ENCODE results near the gene XIRP2.
"Not testable (repeated sequence)": the region's sequence is repeated elsewhere in the genome, so short reads cannot be mapped to it uniquely, and the experiment has no call there.

Gene XIRP2

GRCh38 chr2:167265722-167266121, 377.4 kb downstream of the XIRP2 start:
- Mint-ChIP-seq H3K27ac (no peak overlapping the region), H3K9me3 (peaks cover 13% of the 10 kb centered on the region), H3K4me1 (no peaks in the 10 kb centered on the region), H3K36me3 (no peaks in the 10 kb centered on the region), H3K4me3 (no peak overlapping the region), H3K27me3 (no peaks in the 10 kb centered on the region)
- CTCF ChIA-PET, result interaction anchor here (0.8 kb wide), 1 partner anchor 26 kb away, joined by 3 read pairs; no protein-coding TSS in a partner anchor
- no peak for DNase-seq

DNA sequence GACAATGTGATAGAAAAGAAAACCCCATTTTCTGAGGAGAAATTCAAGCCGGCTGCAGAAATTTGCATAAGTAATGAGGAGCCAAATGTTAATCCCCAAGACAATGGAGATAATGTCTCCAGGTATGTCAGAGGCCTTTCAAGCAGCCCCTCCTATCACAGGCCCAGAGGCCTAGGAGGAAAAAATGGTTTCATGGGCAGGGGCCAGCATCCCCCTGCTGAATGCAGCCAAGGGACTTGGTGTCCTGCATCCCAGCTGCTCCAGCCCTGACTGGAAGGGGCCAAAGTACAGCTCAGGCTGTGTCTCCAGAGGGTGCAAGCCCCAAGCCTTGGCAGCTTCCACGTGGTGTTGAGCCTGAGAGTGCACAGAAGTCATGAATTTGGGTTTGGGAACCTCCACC, 380.0 kb downstream of the XIRP2 start:
- CTCF ChIA-PET, H3K36me3 Mint-ChIP-seq, H3K4me1 Mint-ChIP-seq, H3K4me3 Mint-ChIP-seq, H3K27ac Mint-ChIP-seq, DNase-seq, H3K27me3 Mint-ChIP-seq: not testable (repeated sequence)
- H3K9me3 Mint-ChIP-seq, result peaks cover 13% of the 10 kb centered on the region

- no peak overlapping the region for H3K27ac Mint-ChIP-seq
- H3K9me3 Mint-ChIP-seq, result peaks cover 13% of the 10 kb centered on the region
- no peaks in the 10 kb centered on the region for H3K36me3 Mint-ChIP-seq
- CTCF ChIA-PET, result no interaction called here
- no peaks in the 10 kb centered on the region for H3K27me3 Mint-ChIP-seq
- DNase-seq, result no peak
- H3K4me1 Mint-ChIP-seq, result no peaks in the 10 kb centered on the region
- H3K4me3 Mint-ChIP-seq, result no peak overlapping the region
These were observed 383.7 kb downstream of the XIRP2 start for GRCh38 chr2:167271932-167272331.

GRCh38 chr2:167275046-167275445, 386.8 kb downstream of the XIRP2 start:
- no peaks in the 10 kb centered on the region for H3K36me3 Mint-ChIP-seq
- no peak for DNase-seq

GRCh38 chr2:167279810-167280209, 391.5 kb downstream of the XIRP2 start:
- H3K4me1 Mint-ChIP-seq, result no peaks in the 10 kb centered on the region
- CTCF ChIA-PET, result no interaction called here
- no peak for DNase-seq
- H3K36me3 Mint-ChIP-seq, result no peaks in the 10 kb centered on the region
- peaks cover 3% of the 10 kb centered on the region for H3K27me3 Mint-ChIP-seq
- no peak overlapping the region for H3K27ac Mint-ChIP-seq
- no peaks in the 10 kb centered on the region for H3K9me3 Mint-ChIP-seq
- no peak overlapping the region for H3K4me3 Mint-ChIP-seq

More at GRCh38 chr2:167275046-167275445, 386.8 kb downstream of the XIRP2 start:
- H3K27me3 Mint-ChIP-seq, result peaks cover 3% of the 10 kb centered on the region
- no peak overlapping the region for H3K4me3 Mint-ChIP-seq
- no peak overlapping the region for H3K27ac Mint-ChIP-seq
- H3K9me3 Mint-ChIP-seq, result no peaks in the 10 kb centered on the region
- H3K4me1 Mint-ChIP-seq, result no peaks in the 10 kb centered on the region
- CTCF ChIA-PET, result no interaction called here

GRCh38 chr2:167287212-167287611, 398.9 kb downstream of the XIRP2 start:
- H3K4me1 Mint-ChIP-seq, result peaks cover 2% of the 10 kb centered on the region
- CTCF ChIA-PET, result no interaction called here
- no peaks in the 10 kb centered on the region for H3K36me3 Mint-ChIP-seq
- DNase-seq, result no peak
- no peaks in the 10 kb centered on the region for H3K9me3 Mint-ChIP-seq
- no peak overlapping the region for H3K27ac Mint-ChIP-seq
- H3K4me3 Mint-ChIP-seq, result no peak overlapping the region
- H3K27me3 Mint-ChIP-seq, result peaks cover 3% of the 10 kb centered on the region

DNA sequence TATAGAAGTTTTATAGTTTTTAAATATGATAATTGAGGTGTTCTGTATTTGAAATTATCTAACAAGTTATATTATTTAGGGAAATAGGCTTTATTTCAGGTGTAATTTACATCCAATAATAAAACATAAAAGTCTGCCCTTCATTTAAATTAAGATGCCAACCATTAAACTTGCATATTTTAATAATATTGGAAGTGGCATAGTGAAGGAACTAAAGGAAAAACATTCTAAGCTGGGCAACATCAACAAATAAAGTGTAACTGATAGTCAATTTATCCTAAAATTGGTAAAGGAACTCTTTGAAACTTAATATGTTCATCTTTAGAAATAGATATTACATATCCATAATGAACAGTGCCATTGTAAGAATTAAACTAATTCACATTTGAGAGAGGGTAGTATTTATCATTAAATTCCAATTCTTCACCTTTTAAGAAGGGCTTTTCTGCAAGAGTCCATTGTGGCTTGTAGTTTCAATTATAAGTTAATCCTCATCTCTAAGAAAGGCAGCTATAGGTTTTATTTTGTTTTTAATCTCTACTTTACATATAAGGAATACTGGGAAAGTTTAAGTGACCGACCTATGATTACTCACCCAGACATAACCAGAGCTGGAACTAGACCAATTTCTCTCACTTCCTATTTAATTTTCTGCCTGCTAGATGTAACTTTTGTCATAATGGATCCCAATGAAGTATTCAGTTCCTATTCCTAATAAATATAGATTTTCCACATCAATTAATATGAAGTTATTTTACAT, 401.6 kb downstream of the XIRP2 start:
- DNase-seq, result no peak
- peaks cover 18% of the 10 kb centered on the region for H3K4me1 Mint-ChIP-seq
- H3K4me3 Mint-ChIP-seq, result no peak overlapping the region
- CTCF ChIA-PET, result no interaction called here
- peaks cover 29% of the 10 kb centered on the region for H3K27me3 Mint-ChIP-seq
- no peaks in the 10 kb centered on the region for H3K36me3 Mint-ChIP-seq
- H3K9me3 Mint-ChIP-seq, result no peaks in the 10 kb centered on the region
- H3K27ac Mint-ChIP-seq, result no peak overlapping the region

DNA sequence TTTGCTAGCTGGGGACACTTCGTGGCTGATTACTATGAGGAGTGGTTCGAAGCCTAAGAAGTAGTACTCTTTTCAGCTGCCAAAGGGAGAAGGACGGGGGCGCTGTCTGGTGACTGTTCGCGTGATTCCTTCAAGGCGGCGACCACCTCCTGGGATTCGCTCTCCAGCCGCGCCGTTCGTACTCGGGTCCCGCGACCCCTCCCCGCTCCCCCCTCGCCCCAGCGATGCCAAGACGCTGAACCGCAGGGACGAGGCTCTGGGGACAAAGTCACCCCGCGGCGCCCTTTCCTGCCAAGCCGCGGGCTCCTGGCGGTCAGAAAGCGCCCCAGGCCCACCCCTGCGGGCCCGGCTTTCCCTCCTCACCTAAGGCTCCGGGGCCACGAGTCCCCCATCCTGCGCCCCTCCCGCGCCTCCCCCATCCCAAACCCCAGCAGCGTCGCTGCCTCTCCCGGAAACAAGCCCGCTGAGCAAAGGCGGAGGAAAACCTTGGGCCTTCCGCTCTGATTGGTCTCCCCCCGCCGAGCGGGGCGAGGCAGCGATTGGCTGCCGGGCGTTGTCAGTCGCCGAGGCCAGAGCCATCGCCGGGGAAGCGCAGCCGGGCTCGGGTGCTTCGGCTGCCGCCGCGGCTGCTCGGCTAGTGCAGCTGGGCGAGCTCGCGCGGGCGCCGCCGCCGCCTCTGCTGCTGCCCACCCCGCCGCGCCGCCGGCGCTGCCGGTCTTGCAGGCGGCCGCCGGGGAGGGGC, 404.3 kb downstream of the XIRP2 start, which contains the start of gene B3GALT1:
Gene B3GALT1, plus strand, starts transcription at position 572 of the 742 bp plus-strand sequence.
- peaks cover 30% of the 10 kb centered on the region for H3K27me3 Mint-ChIP-seq
- H3K27ac Mint-ChIP-seq, result no peak within 1 kb of the TSS
- H3K4me3 Mint-ChIP-seq, result peak within 1 kb of the TSS; percentile 63
- H3K4me1 Mint-ChIP-seq, result peaks cover 18% of the 10 kb centered on the region
- H3K9me3 Mint-ChIP-seq, result no peaks in the 10 kb centered on the region
- CTCF ChIA-PET, result interaction anchor here (1.1 kb wide), 1 partner anchor 27 kb away, joined by 3 read pairs; no protein-coding TSS in a partner anchor
- DNase-seq, result peak; percentile 78
- H3K36me3 Mint-ChIP-seq, result no peaks in the 10 kb centered on the region

DNA sequence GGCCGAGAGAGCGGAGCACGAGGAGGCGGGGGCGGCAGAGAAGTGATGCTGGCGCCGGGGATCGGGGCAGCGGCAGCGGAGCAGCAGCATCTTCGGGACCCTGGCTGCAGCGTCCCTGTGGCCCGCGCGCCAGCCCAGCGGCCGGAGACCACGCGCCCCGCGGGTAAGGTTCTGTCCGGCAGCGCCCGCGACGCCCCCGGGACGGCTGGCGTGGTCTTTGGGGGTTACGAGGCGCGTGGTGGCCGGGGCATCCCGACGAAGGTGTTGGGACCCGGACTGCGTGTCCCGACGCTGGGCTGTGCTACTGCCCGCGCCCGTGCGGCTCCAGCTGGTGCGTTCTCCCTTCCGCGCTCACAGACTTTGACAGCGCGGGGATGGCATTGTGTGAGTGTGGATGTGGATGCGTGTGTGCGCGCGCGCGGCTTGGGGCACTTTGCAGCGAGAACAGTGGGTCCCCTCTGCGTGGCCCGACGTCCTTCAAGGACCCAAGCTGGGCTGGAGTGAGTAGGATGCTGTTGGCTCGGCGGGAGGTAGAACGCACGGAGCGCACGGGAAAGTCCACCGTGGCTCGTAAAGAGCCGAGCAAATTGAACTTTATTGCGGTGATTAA, 405.0 kb downstream of the XIRP2 start:
- no peak overlapping the region for H3K27ac Mint-ChIP-seq
- H3K9me3 Mint-ChIP-seq, result no peaks in the 10 kb centered on the region
- H3K36me3 Mint-ChIP-seq, result no peaks in the 10 kb centered on the region

DNA sequence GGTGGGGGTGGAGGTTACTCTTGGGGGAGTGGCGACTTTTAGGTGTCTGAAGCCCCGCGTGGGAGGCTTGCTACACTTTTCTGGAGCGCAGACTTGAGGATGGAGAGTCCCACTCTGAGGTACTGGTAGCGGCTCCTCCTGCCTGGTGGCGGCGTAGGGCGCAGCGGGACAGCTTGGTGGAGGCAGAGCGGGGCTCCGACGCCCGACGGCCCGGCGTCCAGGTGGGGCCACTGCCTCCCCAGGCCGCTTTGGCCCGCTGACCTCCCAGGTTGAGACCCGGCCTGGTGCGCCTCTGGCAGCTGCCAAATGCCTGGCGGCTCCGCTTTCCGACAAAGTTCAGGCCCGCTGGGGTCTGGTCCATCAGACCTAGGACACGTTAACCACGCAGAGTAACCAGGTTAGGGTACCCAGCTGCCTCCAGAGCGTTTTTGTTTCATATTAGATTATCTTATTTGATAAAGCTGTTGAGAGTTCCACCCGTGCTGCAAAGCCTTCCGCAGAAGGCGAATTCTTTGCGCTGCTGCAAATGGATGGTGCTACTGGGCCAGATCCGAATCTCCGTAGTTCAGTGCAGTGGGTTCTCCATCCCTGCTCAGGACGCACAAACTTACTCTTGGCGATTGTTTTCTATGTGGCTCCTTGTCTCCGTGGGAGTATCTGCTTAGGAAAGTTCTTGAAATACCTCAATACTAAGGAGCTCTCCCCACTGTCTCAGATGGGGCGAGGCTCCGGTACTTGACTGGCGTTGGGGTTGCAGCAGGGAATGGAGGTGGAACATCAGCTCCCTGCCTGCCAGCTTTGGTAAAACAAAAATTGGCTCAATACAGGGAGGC, 405.9 kb downstream of the XIRP2 start:
- Mint-ChIP-seq H3K4me3 (peak overlapping the region; percentile 63), H3K27ac (no peak overlapping the region), H3K4me1 (peaks cover 18% of the 10 kb centered on the region), H3K27me3 (peaks cover 30% of the 10 kb centered on the region), H3K36me3 (no peaks in the 10 kb centered on the region), H3K9me3 (no peaks in the 10 kb centered on the region)
- DNase-seq, result peak; percentile 21
- CTCF ChIA-PET, result no interaction called here

More for the DNA sequence above, 405.0 kb downstream of the XIRP2 start:
- H3K4me3 Mint-ChIP-seq, result peak overlapping the region; percentile 63
- H3K4me1 Mint-ChIP-seq, result peaks cover 18% of the 10 kb centered on the region
- H3K27me3 Mint-ChIP-seq, result peaks cover 30% of the 10 kb centered on the region
- DNase-seq, result peak; percentile 21
- CTCF ChIA-PET, result no interaction called here

- Mint-ChIP-seq H3K9me3 (no peaks in the 10 kb centered on the region), H3K4me1 (peaks cover 18% of the 10 kb centered on the region), H3K4me3 (peak overlapping the region; percentile 62), H3K36me3 (no peaks in the 10 kb centered on the region), H3K27me3 (peaks cover 30% of the 10 kb centered on the region), H3K27ac (no peak overlapping the region)
- no peak for DNase-seq
- CTCF ChIA-PET, result no interaction called here
These were observed 406.5 kb downstream of the XIRP2 start for GRCh38 chr2:167294776-167295140.

DNA sequence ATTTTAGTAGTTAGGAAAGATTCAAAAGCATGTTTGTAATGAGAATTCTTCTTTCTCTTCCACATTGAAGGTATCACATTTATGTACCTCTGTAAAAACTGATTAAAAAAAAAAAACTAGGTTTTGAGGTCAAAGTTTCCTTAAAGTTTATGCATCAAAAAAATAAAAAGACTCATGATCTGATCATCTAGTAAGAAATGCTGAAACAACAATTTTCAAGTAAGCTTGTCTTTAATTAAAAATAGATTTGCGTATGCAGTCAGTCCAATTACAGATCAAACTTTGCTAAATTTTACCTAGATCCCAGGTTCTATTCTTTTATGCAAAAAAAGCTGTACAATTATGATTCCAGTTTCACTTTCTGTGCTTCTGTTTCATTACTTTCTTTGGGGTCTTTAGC, 409.0 kb downstream of the XIRP2 start:
- no peak for DNase-seq
- Mint-ChIP-seq H3K4me1 (peaks cover 15% of the 10 kb centered on the region), H3K4me3 (no peak overlapping the region), H3K36me3 (no peaks in the 10 kb centered on the region), H3K9me3 (no peaks in the 10 kb centered on the region), H3K27me3 (peaks cover 26% of the 10 kb centered on the region), H3K27ac (no peak overlapping the region)
- CTCF ChIA-PET, result no interaction called here

- Mint-ChIP-seq H3K27me3 (peaks cover 19% of the 10 kb centered on the region), H3K4me1 (peaks cover 14% of the 10 kb centered on the region), H3K9me3 (no peaks in the 10 kb centered on the region), H3K27ac (no peak overlapping the region), H3K4me3 (no peak overlapping the region), H3K36me3 (no peaks in the 10 kb centered on the region)
- no peak for DNase-seq
- CTCF ChIA-PET, result no interaction called here
These were observed 409.7 kb downstream of the XIRP2 start for GRCh38 chr2:167298017-167298416.

Data from activated naive CD4-positive, alpha-beta T cell treated with anti-CD3 and anti-CD28 coated beads, Interleukin-2, amount 10 ng/mL, durations not matched to agents 7 days and 5 days (primary cell).